HCT116 (cell line): ENCODE data around the gene TAS2R46. TPM values are rescaled to one million over a fixed set of nuclear protein-coding genes. Genes with fewer than 3 reads are reported as not detected.
"Not testable (repeated sequence)": the region's sequence is repeated elsewhere in the genome, so short reads cannot be mapped to it uniquely, and the experiment has no call there.

ENCODE experiments used
- ATAC-seq: fragments of 200-7000 bp; cut with Tn5 transposase; 2 replicates; pipeline ENCODE4 v1.9.1; 2020; ENCODE audit warnings: mild to moderate bottlenecking, moderate library complexity
- BruUV-seq: library from RNA; stranded (reverse); fragments of 400-500 nt; replicated peaks from 2 replicates; lab custom pipeline; 2021; lab: Mats Ljungman, UMichigan
- CTCF ChIA-PET: fragments of 300-600 bp; sonication (Branson Sonifier 250); formaldehyde crosslinking; loops from one replicate; lab custom pipeline; 2021; ENCODE audit warnings: antibody characterized with exemption; lab: Charles Lee
- POLR2A ChIA-PET: fragments of 300-600, 350-600 bp; sonication (Branson Sonifier 250); formaldehyde crosslinking; loops from one replicate; lab custom pipeline; 2021; ENCODE audit warnings: antibody characterized with exemption; lab: Charles Lee
- RAD21 ChIA-PET, 2 experiments: fragments of 300-600 bp; sonication (Branson Sonifier 250); formaldehyde crosslinking; loops; one replicate each; lab custom pipeline; 2023; ENCODE audit warnings: low total read pairs in 2 of 2; ENCODE audit not compliant: uncharacterized antibody in 2 of 2, unreplicated experiment in 2 of 2, low non-redundant PET in 1 of 2; lab: Charles Lee
- DNase-seq: peaks from one replicate; pipeline ENCODE4 v3.0.0-alpha.2; 2010; ENCODE audit warnings: low read depth, low spot score
- H2AFZ ChIP-seq: fragments of 200-600 bp; shearing (Covaris generic), sonication (generic); 2 replicates; pipeline ENCODE4 v1.6.1; 2017; ENCODE audit warnings: low read depth, mixed run types, mixed read lengths, antibody characterized with exemption, low read length; ENCODE audit not compliant: poor library complexity, severe bottlenecking
- H3K27ac ChIP-seq: 2 replicates; pipeline ENCODE4 v1.5.1; 2012; ENCODE audit warnings: low read depth, low read length
- H3K27me3 ChIP-seq: fragments of 200-600 bp; sonication (generic); 2 replicates; pipeline ENCODE4 v1.6.1; 2016; ENCODE audit warnings: mixed run types, low read length, mixed read lengths; ENCODE audit not compliant: insufficient read depth
- H3K36me3 ChIP-seq, 2 experiments: fragments of 200-500 bp in 1 of 2; fragments of 200-600 bp in 1 of 2; sonication (Bioruptor generic) in 1 of 2; sonication (generic) in 1 of 2; 2 replicates each; pipeline versions ENCODE4 v1.5.1 to v1.6.1; 2014 to 2016; ENCODE audit warnings: low read length in 2 of 2, inconsistent platforms in 1 of 2, mixed read lengths in 1 of 2, mixed run types in 1 of 2; ENCODE audit not compliant: insufficient read depth in 2 of 2, control insufficient read depth in 1 of 2
- H3K4me1 ChIP-seq, 2 experiments: fragments of 200-600 bp in 1 of 2; sonication (generic) in 1 of 2; 2 replicates each; pipeline versions ENCODE4 v1.5.1 to v1.6.1; 2012 to 2017; ENCODE audit warnings: low read length in 2 of 2, inconsistent platforms in 1 of 2, mild to moderate bottlenecking in 1 of 2, mixed read lengths in 1 of 2, mixed run types in 1 of 2, moderate library complexity in 1 of 2; ENCODE audit not compliant: insufficient read depth in 2 of 2, control insufficient read depth in 1 of 2
- H3K4me2 ChIP-seq: fragments of 200-600 bp; sonication (generic); 2 replicates; pipeline ENCODE4 v1.6.1; 2017; ENCODE audit warnings: mixed run types, low read length, mixed read lengths
- H3K4me3 ChIP-seq, 2 experiments: fragments of 200-600 bp in 1 of 2; sonication (generic) in 1 of 2; replicated peaks in 1 of 2; 2 replicates each; pipeline ENCODE4 v1.5.1; 2011 to 2016; ENCODE audit warnings: low read length in 2 of 2, control low read depth in 1 of 2, low read depth in 1 of 2, mild to moderate bottlenecking in 1 of 2, mixed read lengths in 1 of 2, mixed run types in 1 of 2
- H3K79me2 ChIP-seq: fragments of 200-600 bp; sonication (generic); 2 replicates; pipeline ENCODE4 v1.6.1; 2017; ENCODE audit warnings: mild to moderate bottlenecking, mixed run types, low read length, moderate library complexity, mixed read lengths; ENCODE audit not compliant: insufficient read depth
- H3K9ac ChIP-seq: fragments of 200-600 bp; sonication (generic); 2 replicates; pipeline ENCODE4 v1.6.1; 2016; ENCODE audit warnings: low read length, mixed read lengths
- H3K9me2 ChIP-seq: fragments of 200-600 bp; sonication (generic), shearing (Covaris generic); 2 replicates; pipeline ENCODE4 v1.6.1; 2017; ENCODE audit warnings: mixed run types, mild to moderate bottlenecking, moderate library complexity; ENCODE audit not compliant: insufficient read depth
- H3K9me3 ChIP-seq, 2 experiments: fragments of 200-500 bp in 1 of 2; fragments of 200-600 bp in 1 of 2; sonication (Bioruptor generic) in 1 of 2; sonication (generic) in 1 of 2; 2 replicates each; pipeline ENCODE4 v1.6.1; 2014 to 2017; ENCODE audit warnings: low read length in 2 of 2, mixed read lengths in 2 of 2, inconsistent platforms in 1 of 2, low read depth in 1 of 2, mild to moderate bottlenecking in 1 of 2, mixed run types in 1 of 2, moderate library complexity in 1 of 2; ENCODE audit not compliant: control insufficient read depth in 1 of 2, insufficient read depth in 1 of 2
- H4K20me1 ChIP-seq: fragments of 200-600 bp; sonication (generic), shearing (Covaris generic); 2 replicates; pipeline ENCODE4 v1.6.1; 2017; ENCODE audit warnings: mixed run types, mild to moderate bottlenecking, moderate library complexity; ENCODE audit not compliant: insufficient read depth
- CBX3 ChIP-seq: IDR thresholded peaks from 2 replicates; pipeline ENCODE4 v1.6.1; 2012; ENCODE audit warnings: low read depth
- ELF1 ChIP-seq: IDR thresholded peaks from 2 replicates; pipeline ENCODE4 v1.6.1; 2012; ENCODE audit warnings: low read depth, borderline replicate concordance
- EZH2 ChIP-seq: fragments of 200-600 bp; sonication (generic); IDR thresholded peaks from 2 replicates; pipeline ENCODE4 v1.6.1; 2017; ENCODE audit warnings: antibody characterized with exemption, mixed run types
- JUND ChIP-seq: IDR thresholded peaks from 2 replicates; pipeline ENCODE4 v1.6.1; 2012
- POLR2AphosphoS5 ChIP-seq: IDR thresholded peaks from 2 replicates; pipeline ENCODE4 v1.6.1; 2011; ENCODE audit warnings: mild to moderate bottlenecking, low read depth, low read length, moderate library complexity
- RAD21 ChIP-seq: IDR thresholded peaks from 2 replicates; pipeline ENCODE4 v1.6.1; 2012; ENCODE audit warnings: low read depth, mild to moderate bottlenecking
- SIN3A ChIP-seq: IDR thresholded peaks from 2 replicates; pipeline ENCODE4 v1.6.1; 2012; ENCODE audit warnings: low read depth
- SRF ChIP-seq: IDR thresholded peaks from 2 replicates; pipeline ENCODE4 v1.6.1; 2012; ENCODE audit warnings: low read depth
- YY1 ChIP-seq: IDR thresholded peaks from 2 replicates; pipeline ENCODE4 v1.6.1; 2011; ENCODE audit warnings: low read length, low read depth, moderate library complexity, mild to moderate bottlenecking; ENCODE audit not compliant: insufficient replicate concordance; ENCODE audit errors: extremely low read depth
- intact Hi-C: fragments of 100-400 bp; cut with micrococcal nuclease; formaldehyde crosslinking; loops from 2 replicates; pipeline ENCODE4 v1.10.0; 2022
- total RNA-seq: library from RNA; stranded (reverse); gene quantifications from one replicate; pipeline ENCODE4 v1.2.1, GENCODE V29; 2021; ENCODE audit not compliant: unreplicated experiment
- TF ChIP-seq, protein P1 (sequence below): IDR thresholded peaks from 2 replicates; pipeline ENCODE4 v1.6.1; 2012; ENCODE audit warnings: low read depth

The TAS2R46 gene
- total RNA-seq, 1 experiment from 2014 or later = 0.42 TPM

DNA sequence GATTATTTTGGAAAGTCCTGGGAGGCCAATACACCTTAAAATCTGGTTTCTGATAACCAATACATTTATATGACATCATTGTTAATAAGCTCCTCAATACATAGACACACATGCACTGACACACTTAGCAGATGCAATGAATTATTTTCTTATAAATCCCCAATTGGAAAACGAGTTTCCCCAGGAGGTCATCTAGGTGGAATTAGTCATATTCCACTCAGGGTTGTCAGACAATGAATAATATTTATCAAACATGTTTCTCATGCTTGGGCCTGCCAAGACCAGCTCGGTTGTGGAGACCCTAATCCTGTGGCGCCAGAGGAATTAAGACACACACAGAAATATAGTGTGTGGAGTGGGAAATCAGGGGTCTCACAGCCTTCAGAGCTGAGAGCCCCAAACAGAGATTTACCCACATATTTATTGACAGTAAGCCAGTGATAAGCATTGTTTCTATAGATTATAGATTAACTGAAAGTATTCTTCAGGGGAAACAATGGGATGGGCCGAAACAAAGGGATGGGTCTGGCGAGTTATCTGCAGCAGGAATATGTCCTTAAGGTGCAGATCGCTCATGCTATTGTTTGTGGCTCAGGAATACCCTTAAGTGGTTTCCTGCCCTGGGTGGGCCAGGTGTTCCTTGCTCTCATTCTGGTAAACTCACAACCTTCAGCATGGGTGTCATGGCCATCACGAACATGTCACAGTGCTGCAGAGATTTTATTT is 12.1 kb downstream of the TAS2R46 start:
- intact Hi-C loops, H3K27ac ChIP-seq, H4K20me1 ChIP-seq, H3K4me2 ChIP-seq, H3K9me3 ChIP-seq, H3K9ac ChIP-seq, POLR2A ChIA-PET, H3K4me1 ChIP-seq, RAD21 ChIA-PET, CTCF ChIA-PET, H3K4me3 ChIP-seq, H3K36me3 ChIP-seq, BruUV-seq, H3K27me3 ChIP-seq, H3K9me2 ChIP-seq, ATAC-seq, H2AFZ ChIP-seq, DNase-seq: not testable (repeated sequence)
- peak; percentile 15; the same call in 1 of the 2 replicates for TF ChIP-seq CBX3
- H3K79me2 ChIP-seq = peaks cover 19% of the 10 kb centered on the region

DNA sequence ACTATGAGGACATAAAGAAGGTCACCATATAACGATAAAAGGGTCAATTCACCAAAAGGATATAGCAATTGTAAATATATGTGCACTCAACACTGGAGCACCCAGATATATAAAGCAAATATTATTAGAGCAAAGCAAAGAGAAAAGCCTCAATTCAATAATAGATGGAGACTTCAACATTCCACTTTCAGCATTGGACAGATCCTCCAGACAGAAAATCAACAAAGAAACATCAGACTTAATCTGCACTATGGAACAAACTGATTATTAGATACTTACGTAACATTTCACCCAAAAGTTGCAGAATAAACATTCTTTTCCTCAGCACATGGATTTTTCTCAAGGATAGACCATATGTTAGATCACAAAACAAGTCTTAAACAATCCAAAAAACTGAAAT is 20.7 kb downstream of the TAS2R46 start:
- H4K20me1 ChIP-seq, H3K4me3 ChIP-seq, H3K9ac ChIP-seq, RAD21 ChIA-PET, H3K9me3 ChIP-seq, H2AFZ ChIP-seq, BruUV-seq, H3K36me3 ChIP-seq, H3K4me1 ChIP-seq, DNase-seq, ATAC-seq, H3K27ac ChIP-seq, CTCF ChIA-PET, intact Hi-C loops, H3K4me2 ChIP-seq, POLR2A ChIA-PET, H3K9me2 ChIP-seq, H3K27me3 ChIP-seq: not testable (repeated sequence)
- H3K79me2 ChIP-seq = peaks cover 19% of the 10 kb centered on the region

DNA sequence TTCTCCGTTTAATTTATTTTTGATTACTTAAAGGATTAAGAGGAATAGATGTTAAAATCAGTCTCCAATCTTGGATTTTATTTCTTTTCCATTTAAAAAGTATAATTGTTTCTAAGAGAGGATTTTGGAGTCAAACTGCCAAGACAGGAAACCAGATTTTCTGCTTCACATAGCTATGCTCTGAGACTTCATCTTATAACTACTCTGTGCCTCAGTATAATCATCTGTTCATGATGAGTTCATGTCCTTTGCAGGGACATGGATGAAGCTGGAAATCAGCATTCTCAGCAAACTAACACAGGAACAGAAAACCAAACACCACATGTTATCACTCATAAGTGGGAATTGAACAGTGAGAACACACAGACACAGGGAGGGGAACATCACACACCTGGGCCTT is 21.9 kb downstream of the TAS2R46 start:
- no peak for ATAC-seq
- Histone ChIP-seq H3K9me2 (no peaks in the 10 kb centered on the region), H3K9me3 (no peaks in the 10 kb centered on the region), H3K4me2 (no peak overlapping the region), H3K4me3 (no peak overlapping the region), H2AFZ (no peak overlapping the region), H3K27me3 (no peaks in the 10 kb centered on the region), H3K79me2 (peaks cover 19% of the 10 kb centered on the region), H3K27ac (no peak overlapping the region), H3K36me3 (no peaks in the 10 kb centered on the region), H3K9ac (no peak overlapping the region), H3K4me1 (no peaks in the 10 kb centered on the region), H4K20me1 (no peaks in the 10 kb centered on the region)
- ChIA-PET RAD21 (no interaction called here), CTCF (no interaction called here), POLR2A (no interaction called here)
- intact Hi-C loops = no loop called here
- no peak for DNase-seq
- BruUV-seq = no TSS peak
- no peak for TF ChIP-seq SRF
- TF ChIP-seq SIN3A = no peak
- TF ChIP-seq JUND = no peak
- no peak for TF ChIP-seq EZH2
- TF ChIP-seq ELF1 = no peak
- TF ChIP-seq RAD21 = no peak
- TF ChIP-seq POLR2AphosphoS5 = no peak
- TF ChIP-seq CBX3 = no peak
- TF ChIP-seq, protein P1, sequence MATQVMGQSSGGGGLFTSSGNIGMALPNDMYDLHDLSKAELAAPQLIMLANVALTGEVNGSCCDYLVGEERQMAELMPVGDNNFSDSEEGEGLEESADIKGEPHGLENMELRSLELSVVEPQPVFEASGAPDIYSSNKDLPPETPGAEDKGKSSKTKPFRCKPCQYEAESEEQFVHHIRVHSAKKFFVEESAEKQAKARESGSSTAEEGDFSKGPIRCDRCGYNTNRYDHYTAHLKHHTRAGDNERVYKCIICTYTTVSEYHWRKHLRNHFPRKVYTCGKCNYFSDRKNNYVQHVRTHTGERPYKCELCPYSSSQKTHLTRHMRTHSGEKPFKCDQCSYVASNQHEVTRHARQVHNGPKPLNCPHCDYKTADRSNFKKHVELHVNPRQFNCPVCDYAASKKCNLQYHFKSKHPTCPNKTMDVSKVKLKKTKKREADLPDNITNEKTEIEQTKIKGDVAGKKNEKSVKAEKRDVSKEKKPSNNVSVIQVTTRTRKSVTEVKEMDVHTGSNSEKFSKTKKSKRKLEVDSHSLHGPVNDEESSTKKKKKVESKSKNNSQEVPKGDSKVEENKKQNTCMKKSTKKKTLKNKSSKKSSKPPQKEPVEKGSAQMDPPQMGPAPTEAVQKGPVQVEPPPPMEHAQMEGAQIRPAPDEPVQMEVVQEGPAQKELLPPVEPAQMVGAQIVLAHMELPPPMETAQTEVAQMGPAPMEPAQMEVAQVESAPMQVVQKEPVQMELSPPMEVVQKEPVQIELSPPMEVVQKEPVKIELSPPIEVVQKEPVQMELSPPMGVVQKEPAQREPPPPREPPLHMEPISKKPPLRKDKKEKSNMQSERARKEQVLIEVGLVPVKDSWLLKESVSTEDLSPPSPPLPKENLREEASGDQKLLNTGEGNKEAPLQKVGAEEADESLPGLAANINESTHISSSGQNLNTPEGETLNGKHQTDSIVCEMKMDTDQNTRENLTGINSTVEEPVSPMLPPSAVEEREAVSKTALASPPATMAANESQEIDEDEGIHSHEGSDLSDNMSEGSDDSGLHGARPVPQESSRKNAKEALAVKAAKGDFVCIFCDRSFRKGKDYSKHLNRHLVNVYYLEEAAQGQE = no peak
- TF ChIP-seq YY1 = no peak
